K562 (cell line): Measurements from ENCODE around the gene AIFM3. TPM values are rescaled to one million over a fixed set of nuclear protein-coding genes. Genes with fewer than 3 reads are reported as not detected.

ENCODE experiments used
- AFF1 ChIP-seq, 2 experiments: fragments of 450-650 bp; IDR thresholded peaks; 2 replicates each; pipeline ENCODE4 v1.6.1; 2018; ENCODE audit warnings: mild to moderate bottlenecking in 2 of 2, low read depth in 1 of 2; ENCODE audit not compliant: partially characterized antibody in 2 of 2
- CEBPG ChIP-seq, 3 experiments: fragments of 200-800 bp in 1 of 3; sonication (Bioruptor generic) in 1 of 3; sonication (generic) in 1 of 3; formaldehyde crosslinking in 1 of 3; IDR thresholded peaks in 2 of 3; conservative IDR thresholded peaks in 1 of 3; 2 replicates each; pipeline versions ENCODE4 v1.6.1 to v1.8.0; 2016 to 2022; ENCODE audit warnings: missing compliant biosample characterization in 2 of 3, missing genetic modification characterization in 2 of 3, mild to moderate bottlenecking in 1 of 3, missing genetic modification reagents in 1 of 3
- GTF2E2 ChIP-seq: fragments of 200-800 bp; sonication (Bioruptor generic); IDR thresholded peaks from 2 replicates; pipeline ENCODE4 v1.6.1; 2016; ENCODE audit warnings: missing genetic modification characterization, missing compliant biosample characterization
- IRF1 ChIP-seq: sonication (generic); formaldehyde crosslinking; IDR thresholded peaks from 2 replicates; pipeline ENCODE4 v1.8.0; 2022; ENCODE audit warnings: missing genetic modification reagents, mild to moderate bottlenecking, borderline replicate concordance
- MBD1 ChIP-seq: fragments of 250-450 bp; sonication (Bioruptor Pico); IDR thresholded peaks from 2 replicates; pipeline ENCODE4 v1.8.0; 2022; ENCODE audit warnings: inconsistent platforms
- MECOM ChIP-seq: fragments of 250-450 bp; sonication (Bioruptor Pico); IDR thresholded peaks from 2 replicates; pipeline ENCODE4 v1.8.0; 2022; ENCODE audit warnings: inconsistent platforms
- RUNX1 ChIP-seq: sonication (generic); IDR thresholded peaks from 2 replicates; pipeline ENCODE4 v1.6.1; 2016; ENCODE audit warnings: antibody characterized with exemption, low read depth
- SUPT5H ChIP-seq: fragments of 450-650 bp; IDR thresholded peaks from 2 replicates; pipeline ENCODE4 v1.6.1; 2016
- U2AF2 ChIP-seq: fragments of 200-400 bp; formaldehyde crosslinking; optimal IDR thresholded peaks from 2 replicates; pipeline ENCODE3; 2017; ENCODE audit warnings: low read depth, mild to moderate bottlenecking, low read length
- ZBTB43 ChIP-seq: sonication (generic); formaldehyde crosslinking; IDR thresholded peaks from 2 replicates; pipeline ENCODE4 v1.8.0; 2023; ENCODE audit warnings: mild to moderate bottlenecking, missing genetic modification reagents
- ZNF696 ChIP-seq: fragments of 250-450 bp; sonication (Bioruptor Pico); conservative IDR thresholded peaks from 2 replicates; pipeline ENCODE4 v1.4.0; 2020; ENCODE audit warnings: mild to moderate bottlenecking, moderate library complexity
- polyA plus RNA-seq, 8 experiments: library from polyadenylated mRNA; depleted of rRNA in 4 of 8; stranded (reverse) in 5 of 8; unstranded in 3 of 8; fragments of >200 nt; fragmentation: Nextera tagmentation in 2 of 8; fragmentation: Illumina TruSeq in 1 of 8; extraction: Ambion mirVana in 2 of 8; extraction: Trizol in 1 of 8; gene quantifications; 2 replicates each; pipeline versions ENCODE4 v1.2.1 to v1.2.3, GENCODE V29; 2011 to 2014; ENCODE audit warnings: inconsistent platforms in 1 of 8, missing spikeins in 1 of 8
- total RNA-seq, 7 experiments: library from RNA; depleted of rRNA in 6 of 7; stranded (reverse); fragments of >200 nt in 6 of 7; fragmentation: Illumina TruSeq in 2 of 7; extraction: Trizol in 2 of 7; gene quantifications; 2 replicates each; pipeline versions ENCODE4 v1.2.1 to v1.2.3, GENCODE V29; 2011 to 2021; ENCODE audit warnings: low replicate concordance in 1 of 7

Gene AIFM3
- total and polyA plus RNA-seq, 9 of the 15 experiments (the other 6 are each of a cell fraction or from before 2014, with no cell fraction given), result 0.03 to 0.20 (median 0.07) TPM; not detected in 1

DNA sequence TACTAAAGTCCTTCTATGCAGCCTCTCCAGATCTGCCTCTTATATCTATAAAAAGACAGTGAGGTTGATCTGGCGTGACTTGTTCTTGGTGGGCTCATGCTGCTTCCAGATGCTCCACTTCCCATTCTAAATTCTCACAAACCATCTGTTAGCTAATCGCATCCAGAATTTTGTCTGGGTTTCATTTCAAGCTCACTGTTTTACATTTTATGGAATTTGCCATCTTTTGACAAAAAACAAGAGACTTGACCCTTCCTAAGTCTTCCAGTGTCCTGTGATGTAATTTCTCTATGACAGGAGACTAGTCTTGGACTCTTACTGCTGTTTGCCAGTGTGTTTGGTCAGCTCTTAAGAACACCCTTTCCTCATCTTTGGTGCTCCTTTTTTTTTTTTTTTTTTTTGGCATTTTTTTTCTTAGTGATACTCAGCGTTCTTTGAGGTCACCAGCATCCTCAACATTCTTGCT lies 26.8 kb upstream of the AIFM3 start (continued):
- TF ChIP-seq MECOM (0 out of 2 replicates have a peak, but pooled peaks have one; percentile 7), MBD1 (0 out of 2 replicates have a peak, but pooled peaks have one; percentile 30), CEBPG (CRISPR knock-in tag; IDR thresholded peaks at IDR 0.05) (no peak), CEBPG (tag; conservative IDR thresholded peaks at IDR 0.05 in 1 of 2, IDR thresholded peaks at IDR 0.05 in 1 of 2) (no peak), AFF1 (IDR thresholded peaks at IDR 0.05; ENCODE audit: low read depth in 1 of 2, partially characterized antibody in 2 of 2) (no peak), IRF1 (CRISPR knock-in tag) (no peak), GTF2E2 (tag) (no peak), ZNF696 (CRISPR knock-in tag) (no peak), SUPT5H (no peak), U2AF2 (no peak), RUNX1 (no peak), ZBTB43 (CRISPR knock-in tag) (no peak)
